K562 treated with DMSO at 1 percent for 12 hours (cell line): ENCODE results near the gene HIF1A. TPM values are rescaled to one million over a fixed set of nuclear protein-coding genes. Genes with fewer than 3 reads are reported as not detected.

Experiments
- total RNA-seq: library from RNA; unstranded; fragments of 300-600 nt; gene quantifications from 2 replicates; pipeline ENCODE4 v1.2.3, GENCODE V29; 2022; ENCODE audit not compliant: insufficient read depth

HIF1A gene
- total RNA-seq = 5.7 and 21.5 TPM in 2 replicates

GRCh38 chr14:61694830-61695694 is at the start of gene HIF1A:
Gene HIF1A, plus strand, starts transcription at chr14:61695513. Its CDS starts 292 bp downstream, at chr14:61695805.

GRCh38 chr14:61761959-61762786 is 66.9 kb downstream of the HIF1A start, which contains the start of gene SNAPC1:
Gene SNAPC1, plus strand, starts transcription at chr14:61762420. Its CDS starts 41 bp downstream, at chr14:61762461.

Other genes with a start within 250 kb of the HIF1A start
- 2.6 and 6.8 TPM in 2 replicates for gene SNAPC1, start 66.9 kb downstream of the HIF1A start, total RNA-seq
- gene SYT16, start 117.2 kb downstream of the HIF1A start, total RNA-seq = not detected in 2 replicates